T follicular helper cell (primary cell): Measurements from ENCODE around the gene PRAMEF12.
"Not testable (repeated sequence)": the region's sequence is repeated elsewhere in the genome, so short reads cannot be mapped to it uniquely, and the experiment has no call there.

Experiments used
- DNase-seq: peaks from one replicate; pipeline ENCODE4 v3.0.0-alpha.2; 2020; ENCODE audit warnings: low read depth
- total RNA-seq, 2 experiments: gene quantifications; one replicate each; lab custom pipeline; 2026; lab: John Stamatoyannopoulos, UW

The PRAMEF12 gene
- total RNA-seq, result 0 reads per million in 2 experiments

DNA sequence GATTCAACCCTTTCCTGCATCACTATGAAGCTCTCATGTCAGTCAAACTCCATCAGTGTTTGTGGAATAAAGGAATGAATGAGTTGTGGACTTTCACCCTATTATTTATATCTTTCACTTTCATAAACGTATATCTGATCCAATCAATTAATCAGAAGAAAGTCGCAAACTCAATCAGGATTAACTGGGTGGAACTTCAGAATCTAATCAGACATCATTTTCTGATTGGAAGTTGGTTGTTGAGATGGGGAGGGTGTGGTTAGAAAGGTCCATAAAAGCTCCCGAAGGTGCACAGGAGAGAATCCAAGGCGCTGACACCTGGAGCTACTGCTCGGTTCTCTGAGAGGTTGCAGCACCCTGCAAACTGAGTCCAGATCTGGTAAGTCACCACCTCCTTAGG is at the start of gene PRAMEF12:
PRAMEF12 (plus strand) TSS at position 301 of the 400 bp plus-strand sequence. CDS start 1,130 bp downstream, outside the sequence.
- DNase-seq, result no peak

DNA sequence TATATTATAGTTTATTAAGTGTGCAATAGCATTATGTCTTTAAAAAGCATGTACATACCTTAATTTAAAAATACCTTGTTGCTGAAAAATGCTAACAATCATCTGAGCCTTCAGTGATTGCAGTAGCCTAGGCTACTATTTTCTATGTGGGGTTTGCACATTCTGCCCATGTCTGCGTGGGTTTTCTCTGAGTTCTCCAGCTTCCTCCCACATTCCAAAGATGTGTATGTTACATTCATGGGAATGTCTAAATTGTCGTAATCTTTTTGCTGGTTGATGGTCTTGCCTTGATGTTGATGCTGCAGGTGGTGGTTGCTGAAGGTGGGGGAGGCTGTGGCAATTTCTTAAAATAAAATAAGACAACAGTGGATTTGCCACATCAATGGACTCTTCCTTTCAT is 45.1 kb upstream of the PRAMEF12 start:
- DNase-seq, result no peak

DNA sequence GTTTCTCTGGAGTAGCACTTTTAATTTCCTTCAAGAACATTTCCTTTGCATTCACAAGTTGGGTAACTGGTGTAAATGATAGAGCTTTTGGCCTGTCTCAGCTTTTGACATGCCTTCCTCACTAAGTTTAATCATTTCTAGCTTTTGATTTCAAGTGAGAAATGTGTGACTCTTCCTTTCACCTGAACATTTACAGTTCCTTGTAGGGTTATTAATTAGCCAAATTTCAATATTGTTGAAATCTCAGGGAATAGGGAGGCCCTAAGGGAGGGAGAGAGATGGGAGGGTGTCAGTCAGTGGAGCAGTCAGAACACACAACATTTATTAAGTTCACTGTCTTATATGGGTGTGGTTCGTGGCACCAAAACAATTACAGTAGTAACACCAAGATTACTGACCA is 43.4 kb upstream of the PRAMEF12 start:
- DNase-seq, result no peak

DNA sequence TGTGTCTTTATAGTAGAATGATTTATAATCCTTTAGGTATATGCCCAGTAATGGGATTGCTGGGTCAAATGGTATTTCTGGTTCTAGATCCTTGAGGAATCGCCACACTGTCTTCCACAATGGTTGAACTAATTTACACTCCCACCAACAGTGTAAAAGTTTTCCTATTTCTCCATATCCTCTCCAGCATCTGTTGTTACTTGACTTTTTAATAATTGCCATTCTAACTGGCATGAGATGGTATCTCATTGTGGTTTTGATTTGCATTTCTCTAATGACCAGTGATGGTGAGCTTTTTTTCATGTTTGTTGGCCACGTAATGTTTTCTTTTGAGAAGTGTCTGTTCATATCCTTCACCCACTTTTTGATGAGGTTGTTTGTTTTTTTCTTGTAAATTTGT is 42.5 kb upstream of the PRAMEF12 start:
- not testable (repeated sequence) for DNase-seq

DNA sequence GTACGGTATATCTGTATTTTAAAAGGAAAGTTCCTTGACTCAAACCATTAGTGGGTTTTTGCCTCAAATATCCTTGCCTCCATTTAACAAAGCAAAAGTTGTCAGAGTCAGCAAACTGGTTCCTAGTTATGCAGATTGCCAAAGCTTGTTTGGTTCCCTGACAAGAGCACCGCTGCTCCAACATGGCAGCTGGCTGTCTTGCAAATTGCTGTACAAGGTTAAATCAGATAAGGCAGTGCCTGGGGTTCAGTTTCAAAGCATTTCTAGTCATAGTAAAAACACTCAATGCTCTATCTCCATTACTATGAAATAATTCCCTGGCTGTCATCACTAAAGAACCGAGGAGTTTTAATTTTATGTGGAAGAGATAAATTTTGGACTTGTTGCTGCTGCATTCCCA is 38.9 kb upstream of the PRAMEF12 start:
- DNase-seq, result no peak

DNA sequence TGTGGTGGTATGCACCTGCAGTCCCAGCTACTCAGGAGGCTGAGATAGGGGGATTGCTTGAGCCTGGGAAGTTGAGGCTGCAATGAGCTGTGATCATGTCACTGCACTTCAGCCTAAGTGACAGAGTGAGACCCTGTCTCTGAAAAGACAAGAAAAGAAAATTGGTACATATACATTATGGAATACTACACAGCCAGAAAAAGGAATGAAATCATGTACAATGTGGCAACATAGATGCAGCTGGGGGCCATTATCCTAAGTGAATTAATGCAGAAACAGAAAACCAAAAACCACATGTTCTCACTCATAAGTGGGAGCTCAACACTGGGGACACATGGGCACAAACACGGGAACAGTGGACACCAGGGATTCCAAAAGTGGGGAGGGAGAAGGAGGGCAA is 34.6 kb upstream of the PRAMEF12 start:
- DNase-seq, result no peak

DNA sequence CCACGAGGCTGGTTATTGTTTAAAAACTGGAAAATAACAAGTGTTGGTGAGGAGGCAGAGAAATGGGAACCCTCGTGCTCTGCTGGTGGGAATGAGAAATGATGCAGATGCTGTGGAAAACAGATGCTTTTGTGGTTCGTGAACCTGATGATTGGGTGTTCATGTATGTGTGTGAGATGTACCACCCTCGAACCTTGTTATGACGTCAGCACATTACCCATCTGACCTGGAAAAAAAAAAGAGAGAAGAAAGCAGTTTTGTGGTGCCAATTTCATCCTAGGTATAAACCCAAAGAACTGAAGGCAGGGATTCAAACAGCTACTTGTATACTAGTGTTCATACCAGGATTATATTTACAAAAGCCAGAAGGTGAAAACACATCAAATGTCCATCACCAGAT is 33.9 kb upstream of the PRAMEF12 start:
- DNase-seq, result no peak

DNA sequence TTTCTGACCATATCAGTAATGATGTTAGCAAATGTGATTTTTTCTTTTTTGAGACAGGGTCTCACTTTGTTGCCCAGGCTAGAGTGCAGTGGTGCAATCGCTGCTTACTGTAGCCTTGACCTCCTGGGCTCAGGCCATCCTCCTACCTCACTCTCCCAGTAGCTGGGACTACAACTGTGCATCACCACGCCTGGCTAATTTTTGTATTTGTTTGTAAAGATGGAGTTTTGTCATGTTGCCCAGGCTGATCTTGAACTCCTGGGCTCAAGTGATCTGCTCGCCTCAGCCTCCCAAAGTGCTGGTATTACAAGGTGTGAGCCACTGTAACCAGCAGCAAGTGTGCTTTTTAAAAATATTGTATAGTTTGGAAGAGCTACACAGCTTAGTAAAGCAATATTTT is 31.6 kb upstream of the PRAMEF12 start:
- DNase-seq, result no peak

DNA sequence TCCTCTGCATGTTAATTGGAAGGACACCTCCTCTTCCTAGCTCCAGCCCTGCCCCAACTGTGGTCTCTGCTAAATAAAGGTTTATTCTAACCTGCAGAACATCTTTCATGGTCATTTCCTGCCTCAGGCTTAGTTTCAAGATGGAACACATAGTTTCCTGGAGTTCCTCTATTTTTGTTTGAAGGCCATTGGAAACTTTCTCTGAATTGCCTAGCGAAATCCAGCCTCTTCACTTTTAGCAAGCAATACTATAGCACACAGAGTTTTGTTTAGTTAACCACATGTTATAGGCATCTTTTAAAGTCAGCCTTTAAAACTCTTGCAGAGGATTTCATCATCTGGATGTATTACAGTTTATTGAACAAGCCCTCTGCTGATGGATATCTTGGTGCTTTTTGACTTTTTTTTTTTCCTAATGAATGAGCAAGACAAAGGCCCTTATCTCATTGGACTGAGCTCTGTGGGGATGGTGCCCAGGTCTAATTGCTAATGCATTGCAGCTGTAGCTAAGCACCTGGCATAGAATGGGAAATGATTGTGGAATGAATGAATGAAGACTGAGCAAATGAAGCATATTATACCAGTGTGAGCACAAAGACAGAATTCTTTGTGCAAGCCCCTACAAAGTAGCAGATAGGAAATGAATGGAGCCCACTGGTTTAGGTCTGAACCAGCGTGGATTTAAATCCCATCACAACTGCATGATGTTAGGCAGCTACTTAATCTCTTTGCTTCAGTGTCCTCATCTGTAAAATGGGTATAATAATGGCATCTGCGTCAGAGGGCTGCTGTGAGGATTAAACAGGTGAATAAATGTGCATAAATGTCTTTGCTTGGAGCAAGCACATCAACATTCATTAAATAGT is 28.2 kb upstream of the PRAMEF12 start:
- DNase-seq, result no peak

DNA sequence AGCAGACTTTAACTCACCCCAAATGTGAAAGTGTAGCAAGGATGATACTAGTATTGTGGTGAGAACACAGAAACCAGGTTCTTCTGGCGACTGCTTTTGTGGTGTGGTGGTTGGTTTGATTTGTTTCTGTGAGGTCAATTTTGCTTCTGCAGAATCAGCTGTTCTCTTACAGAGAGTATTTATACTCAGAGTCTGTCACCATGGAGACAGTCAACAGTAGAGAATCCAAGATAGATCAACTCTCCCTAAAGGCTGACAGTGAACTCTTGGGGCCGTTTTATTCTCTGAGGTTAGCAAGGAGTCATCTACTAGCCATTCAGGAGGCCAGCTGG is 27.6 kb upstream of the PRAMEF12 start, which contains the start of gene CFAP107:
CFAP107 (plus strand) TSS at position 209 of the 332 bp plus-strand sequence. CDS start 231 bp downstream, outside the sequence.
- no peak for DNase-seq

DNA sequence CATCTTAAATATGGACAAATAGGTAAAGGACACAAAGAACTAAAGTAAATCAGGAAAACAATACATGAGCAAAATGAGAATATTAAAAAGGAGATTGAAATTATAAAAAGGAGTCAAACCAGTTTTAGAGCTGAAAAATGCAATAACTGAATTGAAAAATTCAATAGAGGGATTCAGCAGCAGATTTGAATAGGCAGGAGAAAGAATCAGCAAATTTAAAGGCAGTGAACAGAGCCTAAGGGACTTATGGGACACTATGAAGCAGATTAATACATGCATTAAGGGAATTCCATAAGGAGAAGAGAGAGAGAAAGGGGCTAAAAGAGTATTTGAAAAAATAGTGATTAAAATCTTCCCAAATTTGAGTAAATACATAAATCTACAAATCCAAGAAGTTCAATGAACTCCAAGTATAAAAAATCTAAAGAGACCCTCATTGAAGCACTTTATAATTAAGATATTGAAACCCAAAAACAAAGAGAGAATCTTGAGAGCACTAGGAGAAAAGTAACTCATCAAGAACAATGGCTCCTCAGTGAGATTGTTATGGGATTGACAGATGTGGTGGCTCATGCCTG is 24.7 kb upstream of the PRAMEF12 start:
- no peak for DNase-seq

DNA sequence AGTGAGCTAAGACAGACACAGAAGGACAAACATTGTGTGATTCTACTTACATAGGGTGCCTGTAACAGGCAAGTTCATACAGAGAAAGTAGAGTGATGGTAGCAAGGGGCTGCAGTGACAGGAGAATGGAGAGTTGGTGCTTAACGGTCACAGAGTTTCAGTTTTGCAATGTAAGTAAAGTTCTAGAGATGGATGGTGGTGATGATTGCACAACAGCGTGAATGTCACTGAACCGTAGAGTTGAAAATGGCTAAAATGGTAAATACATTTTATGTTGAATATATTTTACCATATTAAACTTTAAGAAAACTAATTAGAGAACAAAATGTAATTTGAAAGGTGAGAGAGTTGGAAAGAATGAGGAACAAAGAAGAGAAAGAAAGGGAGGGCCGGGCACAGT is 18.8 kb upstream of the PRAMEF12 start:
- DNase-seq, result no peak

DNA sequence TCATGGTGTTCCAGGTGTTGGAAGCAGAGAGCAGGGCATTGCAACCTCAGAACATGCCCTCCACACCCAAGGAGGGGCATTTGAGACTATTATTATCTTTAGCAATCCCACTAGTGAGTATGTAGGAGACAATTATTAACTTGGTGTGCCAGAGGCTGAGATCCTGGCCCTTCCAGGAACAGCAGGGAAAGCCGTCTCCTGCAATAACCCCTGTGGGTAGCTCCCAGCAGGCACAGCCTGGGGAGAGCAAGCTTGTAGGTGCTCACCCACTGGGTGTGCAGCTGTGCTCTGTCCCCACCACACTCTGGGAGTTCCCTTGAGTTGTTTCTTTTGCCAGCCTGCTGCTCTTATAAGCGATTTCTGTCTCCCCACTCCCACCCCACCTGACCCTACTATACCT is 17.3 kb upstream of the PRAMEF12 start:
- DNase-seq, result no peak

DNA sequence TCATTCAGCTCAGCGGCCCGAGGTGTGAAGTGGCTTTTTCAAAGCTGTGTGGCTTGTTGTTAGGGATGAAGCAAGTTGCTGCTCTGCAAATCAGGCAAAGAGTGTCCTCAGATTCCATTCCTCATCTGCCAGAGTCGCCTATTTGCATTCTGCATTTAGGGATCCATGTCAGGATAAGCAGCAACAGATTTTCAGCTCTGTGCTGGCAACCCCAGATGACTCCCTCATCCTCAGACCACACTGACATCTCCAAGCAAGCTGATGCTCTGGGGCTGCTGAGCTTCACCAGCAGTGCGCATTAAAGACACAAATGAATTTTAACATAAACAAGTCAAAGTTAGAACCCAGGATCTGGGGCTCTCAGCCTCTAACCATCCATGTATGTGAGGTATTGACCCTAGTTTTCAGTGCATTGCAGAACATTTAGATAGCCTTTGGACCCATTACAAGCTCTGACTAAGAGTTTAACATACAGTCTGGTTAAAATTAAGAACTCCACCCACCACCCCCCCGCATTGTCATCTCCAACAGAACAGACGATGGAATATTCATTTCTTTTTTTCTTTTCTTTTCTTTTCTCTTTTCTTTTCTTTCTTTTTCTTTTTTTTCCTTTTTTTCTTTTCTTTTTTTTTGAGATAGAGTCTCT is 16.6 kb upstream of the PRAMEF12 start:
- no peak for DNase-seq

DNA sequence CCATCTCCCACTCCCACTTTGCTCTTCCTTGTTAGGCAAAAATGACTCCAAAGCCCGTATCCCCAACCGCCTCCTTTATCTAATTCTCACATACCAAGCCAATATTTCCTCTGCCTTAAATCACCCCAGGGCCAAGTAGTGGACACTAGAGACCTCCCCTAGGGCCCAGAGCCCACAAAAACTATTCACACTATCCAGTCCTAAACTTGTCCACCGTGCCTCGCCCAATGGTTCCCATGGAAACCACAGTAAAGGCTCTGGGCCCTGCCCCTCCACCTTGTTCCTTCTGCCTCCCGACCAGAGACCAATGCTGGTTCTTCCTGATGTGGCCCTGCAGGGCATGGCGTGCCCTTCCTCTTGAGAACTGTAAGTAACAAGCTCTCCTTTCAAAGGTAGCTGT is 15.7 kb upstream of the PRAMEF12 start:
- DNase-seq, result no peak

DNA sequence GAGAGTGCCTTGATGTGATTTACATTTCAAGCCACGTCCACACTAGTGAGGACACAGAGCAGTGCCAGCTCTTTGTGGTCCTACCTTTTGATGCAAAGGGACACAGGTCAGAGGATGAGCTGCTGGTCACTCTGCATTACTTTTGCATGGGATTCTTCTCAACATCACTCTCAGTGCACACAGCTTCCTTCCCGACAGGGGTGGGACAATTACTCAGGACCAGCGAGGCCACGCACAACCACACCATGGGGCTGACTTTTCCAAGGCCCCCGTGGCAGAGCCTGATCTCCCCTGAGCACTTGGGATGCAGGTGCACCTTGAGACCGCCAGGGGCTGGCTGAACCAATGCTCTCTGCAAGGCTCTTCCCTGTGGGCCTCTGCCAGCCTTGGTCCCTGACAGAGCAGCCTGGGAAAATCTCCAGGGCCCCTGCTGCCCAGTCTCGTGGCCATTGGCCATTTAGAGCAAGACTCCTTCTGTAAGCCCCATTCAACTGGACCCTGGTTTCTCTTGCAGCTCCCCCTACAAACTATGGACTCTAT is 13.2 kb upstream of the PRAMEF12 start:
- DNase-seq, result no peak

DNA sequence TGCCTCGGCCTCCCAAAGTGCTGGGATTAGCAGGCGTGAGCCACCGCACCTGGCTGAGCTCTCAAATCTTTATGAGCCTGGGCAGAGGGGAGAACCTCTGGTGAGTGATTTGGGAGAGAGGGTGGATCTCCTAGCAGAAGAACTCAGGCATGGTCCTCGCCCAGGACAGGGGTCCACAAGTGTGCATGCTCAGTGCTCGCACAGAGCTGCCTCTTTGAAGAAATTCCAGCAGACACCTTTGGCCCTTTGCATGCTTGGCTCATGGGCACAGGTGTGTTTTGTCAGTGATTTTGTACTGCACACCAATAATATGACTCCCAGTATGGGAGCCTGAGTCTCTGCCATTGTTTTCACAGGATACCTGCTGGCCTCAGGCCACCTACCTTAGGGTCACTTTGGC is 11.8 kb upstream of the PRAMEF12 start:
- no peak for DNase-seq

DNA sequence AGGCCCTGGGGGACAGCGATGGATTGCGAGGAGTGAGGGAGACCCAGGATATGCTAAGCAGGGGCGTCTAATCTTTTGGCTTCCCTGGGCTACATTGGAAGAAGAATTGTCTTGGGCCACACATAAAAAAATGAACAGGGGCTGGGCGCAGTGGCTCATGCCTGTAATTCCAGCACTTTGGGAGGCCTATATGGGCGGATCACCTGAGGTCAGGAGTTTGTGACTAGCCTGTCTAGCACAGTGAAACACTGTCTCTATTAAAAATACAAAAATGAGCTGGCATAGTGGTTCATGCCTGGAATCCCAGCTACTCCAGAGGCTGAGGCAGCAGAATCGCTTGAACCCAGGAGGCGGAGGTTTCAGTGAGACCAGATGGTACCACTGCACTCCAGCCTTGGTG is 10.8 kb upstream of the PRAMEF12 start:
- DNase-seq, result no peak

DNA sequence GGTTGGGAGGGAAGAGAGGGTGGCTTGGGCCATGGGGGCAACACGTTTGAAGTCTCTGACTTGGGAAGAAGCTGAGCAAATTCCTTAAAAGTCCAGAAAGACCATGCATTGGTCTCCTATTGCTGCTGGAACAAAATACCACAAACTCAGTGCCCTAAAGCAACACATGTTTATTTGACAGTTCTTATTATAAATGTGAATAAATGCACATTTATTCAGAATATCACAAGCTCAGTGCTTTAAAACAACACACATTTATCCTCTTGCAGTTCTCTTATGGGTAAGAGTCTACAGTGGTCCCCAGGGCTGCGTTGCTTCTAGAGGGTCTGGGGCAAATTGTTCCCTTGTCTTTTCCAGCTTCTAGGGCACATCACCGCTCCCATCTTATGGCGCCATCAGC is 10.1 kb upstream of the PRAMEF12 start:
- no peak for DNase-seq

DNA sequence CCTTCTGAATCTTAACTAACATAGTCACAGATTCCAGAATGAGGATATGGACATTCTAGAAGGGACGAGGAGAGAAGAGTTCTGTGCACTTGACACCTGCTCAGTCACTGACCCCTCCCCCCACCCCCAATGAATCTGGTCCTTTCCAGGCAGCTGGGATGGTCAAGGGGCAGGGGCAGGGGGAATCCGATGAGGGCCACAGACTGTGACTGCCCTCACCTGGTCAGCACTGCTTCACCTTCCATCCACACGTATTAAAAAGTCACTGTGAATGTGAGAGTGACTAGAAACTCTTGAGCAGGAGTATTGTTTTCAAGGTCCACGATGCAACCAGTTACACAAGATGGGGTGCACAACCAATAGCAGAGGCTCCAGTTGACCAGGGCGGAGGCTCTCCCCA is 9.5 kb upstream of the PRAMEF12 start:
- no peak for DNase-seq

DNA sequence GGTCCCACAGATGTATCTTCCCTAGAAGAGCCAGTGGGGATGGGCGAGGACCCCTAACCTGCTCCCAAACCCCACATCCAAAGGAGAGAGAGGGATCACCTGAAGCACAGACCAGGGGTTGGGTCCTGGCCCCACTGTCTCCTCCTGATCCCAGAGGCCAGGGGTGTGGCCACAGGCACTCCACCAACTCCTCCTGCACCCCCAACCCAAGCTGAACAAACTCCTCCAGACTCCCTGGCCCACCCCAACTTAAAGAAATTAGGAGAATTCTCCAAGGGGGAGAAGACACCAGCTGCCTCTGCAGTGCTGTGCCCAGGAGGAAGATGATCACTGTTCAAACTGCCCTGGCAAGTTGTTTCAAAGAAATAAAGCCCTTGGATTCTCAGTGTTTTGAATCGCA is 4.5 kb upstream of the PRAMEF12 start:
- no peak for DNase-seq

DNA sequence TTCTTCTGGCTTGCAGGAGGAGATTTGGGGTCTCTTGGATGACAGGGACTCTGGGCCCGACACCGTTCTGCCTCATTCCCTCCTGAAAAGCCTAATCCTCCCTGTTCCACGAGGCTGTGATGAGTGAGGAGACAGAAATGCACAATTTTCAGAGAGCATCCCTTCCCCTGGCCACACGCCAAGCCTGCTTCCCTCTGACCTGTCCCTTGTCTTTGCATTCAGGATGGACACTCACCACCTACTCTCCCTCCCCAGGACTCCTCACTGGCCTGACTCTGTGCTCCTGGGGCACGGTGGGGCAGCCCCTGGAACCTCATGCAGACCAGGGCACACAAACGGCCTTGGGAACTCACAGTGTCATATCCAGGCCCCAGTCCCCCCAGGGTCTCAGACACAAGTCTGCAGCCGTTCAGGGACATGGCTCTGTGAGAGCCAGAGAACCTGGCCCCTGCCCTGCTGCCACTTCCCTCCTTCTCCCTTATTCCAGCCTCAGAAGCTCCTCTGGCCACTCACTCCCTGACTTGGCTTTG is 3.5 kb upstream of the PRAMEF12 start:
- no peak for DNase-seq

DNA sequence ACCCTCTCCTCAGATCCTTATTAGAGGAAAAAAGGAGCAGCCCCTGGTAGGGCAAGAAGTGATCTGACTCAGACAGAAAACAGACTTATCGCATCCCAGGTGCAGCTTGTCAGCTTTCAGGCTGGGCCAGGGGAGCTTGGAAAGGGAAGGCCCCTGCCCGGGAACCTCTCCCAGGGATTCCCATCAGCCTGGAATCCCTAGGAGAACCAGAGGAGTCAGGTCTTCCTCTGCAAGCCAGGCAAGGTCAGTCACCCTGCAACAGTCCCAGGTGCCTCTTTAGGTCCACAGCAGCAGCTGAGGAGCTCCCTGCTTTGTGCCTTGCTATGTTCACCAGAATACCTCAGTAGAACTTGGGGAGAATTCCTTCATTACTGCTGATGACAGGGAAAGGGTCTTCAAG is 2.9 kb upstream of the PRAMEF12 start:
- DNase-seq, result no peak
